Skin epidermis (tissue), 12 donors: ENCODE measurements around the gene LSR.

Experiments
- H3K27ac ChIP-seq, 21 experiments: fragments of 200-600 bp; sonication (generic) in 11 of 21; one replicate each; pipeline ENCODE4 v1.5.0; 2020; ENCODE audit warnings: mild to moderate bottlenecking in 3 of 21, inconsistent platforms in 2 of 21, moderate library complexity in 2 of 21
- H3K4me3 ChIP-seq, 7 experiments: fragments of 200-600 bp; sonication (generic) in 2 of 7; one replicate each; pipeline ENCODE4 v1.5.0; 2020; ENCODE audit warnings: inconsistent platforms in 2 of 7, mild to moderate bottlenecking in 2 of 7, moderate library complexity in 1 of 7

Gene LSR

GRCh38 chr19:35310331-35310730 lies 61.5 kb downstream of the LSR start:
- no peak overlapping the region for H3K27ac ChIP-seq
- H3K4me3 ChIP-seq = no peak overlapping the region

GRCh38 chr19:35310811-35311465 lies 62.1 kb downstream of the LSR start:
- Histone ChIP-seq H3K27ac (no peak overlapping the region), H3K4me3 (no peak overlapping the region)

- Histone ChIP-seq H3K4me3 (no peak overlapping the region), H3K27ac (no peak overlapping the region)
These were observed 63.3 kb downstream of the LSR start for GRCh38 chr19:35311901-35312665.

GRCh38 chr19:35313587-35313986 lies 64.8 kb downstream of the LSR start:
- no peak overlapping the region for H3K27ac ChIP-seq
- H3K4me3 ChIP-seq = no peak overlapping the region

GRCh38 chr19:35314031-35314430 lies 65.2 kb downstream of the LSR start:
- no peak overlapping the region for H3K4me3 ChIP-seq
- no peak overlapping the region for H3K27ac ChIP-seq

- H3K4me3 ChIP-seq = no peak overlapping the region
- no peak overlapping the region for H3K27ac ChIP-seq
These were observed 66.2 kb downstream of the LSR start for GRCh38 chr19:35314858-35315470.

- Histone ChIP-seq H3K4me3 (no peak overlapping the region), H3K27ac (no peak overlapping the region)
These were observed 67.1 kb downstream of the LSR start for GRCh38 chr19:35315883-35316282.

- Histone ChIP-seq H3K27ac (peak overlapping the region in 1 of 21 experiments; percentile 75), H3K4me3 (no peak overlapping the region)
These were observed 67.8 kb downstream of the LSR start for GRCh38 chr19:35316560-35316959.
